HCT116 (cell line): ENCODE results near the gene RBM33. TPM values are rescaled to one million over a fixed set of nuclear protein-coding genes. Genes with fewer than 3 reads are reported as not detected.

Source experiments
- ATAC-seq: fragments of 200-7000 bp; cut with Tn5 transposase; 2 replicates; pipeline ENCODE4 v1.9.1; 2020; ENCODE audit warnings: mild to moderate bottlenecking, moderate library complexity
- BruUV-seq: library from RNA; stranded (reverse); fragments of 400-500 nt; replicated peaks from 2 replicates; lab custom pipeline; 2021; lab: Mats Ljungman, UMichigan
- CTCF ChIA-PET: fragments of 300-600 bp; sonication (Branson Sonifier 250); formaldehyde crosslinking; loops from one replicate; lab custom pipeline; 2021; ENCODE audit warnings: antibody characterized with exemption; lab: Charles Lee
- POLR2A ChIA-PET: fragments of 300-600, 350-600 bp; sonication (Branson Sonifier 250); formaldehyde crosslinking; loops from one replicate; lab custom pipeline; 2021; ENCODE audit warnings: antibody characterized with exemption; lab: Charles Lee
- RAD21 ChIA-PET, 2 experiments: fragments of 300-600 bp; sonication (Branson Sonifier 250); formaldehyde crosslinking; loops; one replicate each; lab custom pipeline; 2023; ENCODE audit warnings: low total read pairs in 2 of 2; ENCODE audit not compliant: uncharacterized antibody in 2 of 2, unreplicated experiment in 2 of 2, low non-redundant PET in 1 of 2; lab: Charles Lee
- DNase-seq: peaks from one replicate; pipeline ENCODE4 v3.0.0-alpha.2; 2010; ENCODE audit warnings: low read depth, low spot score
- H2AFZ ChIP-seq: fragments of 200-600 bp; shearing (Covaris generic), sonication (generic); 2 replicates; pipeline ENCODE4 v1.6.1; 2017; ENCODE audit warnings: low read depth, mixed run types, mixed read lengths, antibody characterized with exemption, low read length; ENCODE audit not compliant: poor library complexity, severe bottlenecking
- H3K27ac ChIP-seq: 2 replicates; pipeline ENCODE4 v1.5.1; 2012; ENCODE audit warnings: low read depth, low read length
- H3K27me3 ChIP-seq: fragments of 200-600 bp; sonication (generic); 2 replicates; pipeline ENCODE4 v1.6.1; 2016; ENCODE audit warnings: mixed run types, low read length, mixed read lengths; ENCODE audit not compliant: insufficient read depth
- H3K36me3 ChIP-seq, 2 experiments: fragments of 200-500 bp in 1 of 2; fragments of 200-600 bp in 1 of 2; sonication (Bioruptor generic) in 1 of 2; sonication (generic) in 1 of 2; 2 replicates each; pipeline versions ENCODE4 v1.5.1 to v1.6.1; 2014 to 2016; ENCODE audit warnings: low read length in 2 of 2, inconsistent platforms in 1 of 2, mixed read lengths in 1 of 2, mixed run types in 1 of 2; ENCODE audit not compliant: insufficient read depth in 2 of 2, control insufficient read depth in 1 of 2
- H3K4me1 ChIP-seq, 2 experiments: fragments of 200-600 bp in 1 of 2; sonication (generic) in 1 of 2; 2 replicates each; pipeline versions ENCODE4 v1.5.1 to v1.6.1; 2012 to 2017; ENCODE audit warnings: low read length in 2 of 2, inconsistent platforms in 1 of 2, mild to moderate bottlenecking in 1 of 2, mixed read lengths in 1 of 2, mixed run types in 1 of 2, moderate library complexity in 1 of 2; ENCODE audit not compliant: insufficient read depth in 2 of 2, control insufficient read depth in 1 of 2
- H3K4me2 ChIP-seq: fragments of 200-600 bp; sonication (generic); 2 replicates; pipeline ENCODE4 v1.6.1; 2017; ENCODE audit warnings: mixed run types, low read length, mixed read lengths
- H3K4me3 ChIP-seq, 2 experiments: fragments of 200-600 bp in 1 of 2; sonication (generic) in 1 of 2; replicated peaks in 1 of 2; 2 replicates each; pipeline ENCODE4 v1.5.1; 2011 to 2016; ENCODE audit warnings: low read length in 2 of 2, control low read depth in 1 of 2, low read depth in 1 of 2, mild to moderate bottlenecking in 1 of 2, mixed read lengths in 1 of 2, mixed run types in 1 of 2
- H3K79me2 ChIP-seq: fragments of 200-600 bp; sonication (generic); 2 replicates; pipeline ENCODE4 v1.6.1; 2017; ENCODE audit warnings: mild to moderate bottlenecking, mixed run types, low read length, moderate library complexity, mixed read lengths; ENCODE audit not compliant: insufficient read depth
- H3K9ac ChIP-seq: fragments of 200-600 bp; sonication (generic); 2 replicates; pipeline ENCODE4 v1.6.1; 2016; ENCODE audit warnings: low read length, mixed read lengths
- H3K9me2 ChIP-seq: fragments of 200-600 bp; sonication (generic), shearing (Covaris generic); 2 replicates; pipeline ENCODE4 v1.6.1; 2017; ENCODE audit warnings: mixed run types, mild to moderate bottlenecking, moderate library complexity; ENCODE audit not compliant: insufficient read depth
- H3K9me3 ChIP-seq, 2 experiments: fragments of 200-500 bp in 1 of 2; fragments of 200-600 bp in 1 of 2; sonication (Bioruptor generic) in 1 of 2; sonication (generic) in 1 of 2; 2 replicates each; pipeline ENCODE4 v1.6.1; 2014 to 2017; ENCODE audit warnings: low read length in 2 of 2, mixed read lengths in 2 of 2, inconsistent platforms in 1 of 2, low read depth in 1 of 2, mild to moderate bottlenecking in 1 of 2, mixed run types in 1 of 2, moderate library complexity in 1 of 2; ENCODE audit not compliant: control insufficient read depth in 1 of 2, insufficient read depth in 1 of 2
- H4K20me1 ChIP-seq: fragments of 200-600 bp; sonication (generic), shearing (Covaris generic); 2 replicates; pipeline ENCODE4 v1.6.1; 2017; ENCODE audit warnings: mixed run types, mild to moderate bottlenecking, moderate library complexity; ENCODE audit not compliant: insufficient read depth
- ATF3 ChIP-seq: IDR thresholded peaks from 2 replicates; pipeline ENCODE4 v1.6.1; 2012
- CBX3 ChIP-seq: IDR thresholded peaks from 2 replicates; pipeline ENCODE4 v1.6.1; 2012; ENCODE audit warnings: low read depth
- ELF1 ChIP-seq: IDR thresholded peaks from 2 replicates; pipeline ENCODE4 v1.6.1; 2012; ENCODE audit warnings: low read depth, borderline replicate concordance
- EZH2 ChIP-seq: fragments of 200-600 bp; sonication (generic); IDR thresholded peaks from 2 replicates; pipeline ENCODE4 v1.6.1; 2017; ENCODE audit warnings: antibody characterized with exemption, mixed run types
- JUND ChIP-seq: IDR thresholded peaks from 2 replicates; pipeline ENCODE4 v1.6.1; 2012
- MAX ChIP-seq: IDR thresholded peaks from 2 replicates; pipeline ENCODE4 v1.6.1; 2012
- POLR2A ChIP-seq: IDR thresholded peaks from 2 replicates; pipeline ENCODE4 v1.7.0; 2011; ENCODE audit warnings: borderline replicate concordance; ENCODE audit not compliant: insufficient read depth, insufficient read length; ENCODE audit errors: extremely low read depth
- POLR2AphosphoS5 ChIP-seq: IDR thresholded peaks from 2 replicates; pipeline ENCODE4 v1.6.1; 2011; ENCODE audit warnings: mild to moderate bottlenecking, low read depth, low read length, moderate library complexity
- YY1 ChIP-seq: IDR thresholded peaks from 2 replicates; pipeline ENCODE4 v1.6.1; 2011; ENCODE audit warnings: low read length, low read depth, moderate library complexity, mild to moderate bottlenecking; ENCODE audit not compliant: insufficient replicate concordance; ENCODE audit errors: extremely low read depth
- ZBTB33 ChIP-seq: IDR thresholded peaks from 2 replicates; pipeline ENCODE4 v1.6.1; 2011; ENCODE audit warnings: mild to moderate bottlenecking, low read length, moderate library complexity; ENCODE audit not compliant: insufficient replicate concordance; ENCODE audit errors: extremely low read depth
- ZNF274 ChIP-seq: fragments of 200-500 bp; sonication (Bioruptor generic); IDR thresholded peaks from 2 replicates; pipeline ENCODE4 v1.6.1; 2014; ENCODE audit warnings: mild to moderate bottlenecking, low read depth, low read length, inconsistent platforms
- intact Hi-C: fragments of 100-400 bp; cut with micrococcal nuclease; formaldehyde crosslinking; loops from 2 replicates; pipeline ENCODE4 v1.10.0; 2022
- total RNA-seq: library from RNA; stranded (reverse); gene quantifications from one replicate; pipeline ENCODE4 v1.2.1, GENCODE V29; 2021; ENCODE audit not compliant: unreplicated experiment

The RBM33 gene
- total RNA-seq, 1 experiment from 2014 or later = 64.3 TPM

GRCh38 chr7:155702616-155703015, 58.2 kb downstream of the RBM33 start:
- no peak overlapping the region for H3K9ac ChIP-seq
- no peak overlapping the region for H2AFZ ChIP-seq
- ChIA-PET RAD21 (interaction anchor here in 1 of 2 experiments (1.3 kb wide), 1 partner anchor 104 kb away, joined by 3 read pairs; no protein-coding TSS in a partner anchor), POLR2A (no interaction called here), CTCF (interaction anchor here (1.5 kb wide), 1 partner anchor 104 kb away, joined by 7 read pairs; no protein-coding TSS in a partner anchor)
- H3K79me2 ChIP-seq = peaks cover 33% of the 10 kb centered on the region
- intact Hi-C loops = no loop called here
- H3K27ac ChIP-seq = no peak overlapping the region
- H3K4me3 ChIP-seq = no peak overlapping the region
- H3K9me3 ChIP-seq = no peaks in the 10 kb centered on the region
- no peak overlapping the region for H3K4me2 ChIP-seq
- peaks cover 6% of the 10 kb centered on the region; the same call in 1 of the 2 replicates for H4K20me1 ChIP-seq
- no peak for DNase-seq
- H3K36me3 ChIP-seq = peaks cover 14 to 28% of the 10 kb centered on the region in 2 experiments; a peak in 3 of 4 replicates
- H3K4me1 ChIP-seq = peaks cover 0 to 5% of the 10 kb centered on the region in 2 experiments; a peak in 1 of 4 replicates
- no TSS peak for BruUV-seq
- ATAC-seq = peak; percentile 79
- H3K27me3 ChIP-seq = no peaks in the 10 kb centered on the region
- no peaks in the 10 kb centered on the region for H3K9me2 ChIP-seq
- TF ChIP-seq MAX (no peak), ZNF274 (no peak), POLR2A (no peak), YY1 (no peak), ZBTB33 (no peak), JUND (no peak), ELF1 (no peak), POLR2AphosphoS5 (no peak), ATF3 (no peak), EZH2 (no peak), CBX3 (no peak)
